ENCODE results near the gene MAPK13. TPM values are rescaled to one million over a fixed set of nuclear protein-coding genes. Genes with fewer than 3 reads are reported as not detected.

MAPK13 gene
- total RNA-seq, 1 experiment from 2014 or later: 13.6 TPM

DNA sequence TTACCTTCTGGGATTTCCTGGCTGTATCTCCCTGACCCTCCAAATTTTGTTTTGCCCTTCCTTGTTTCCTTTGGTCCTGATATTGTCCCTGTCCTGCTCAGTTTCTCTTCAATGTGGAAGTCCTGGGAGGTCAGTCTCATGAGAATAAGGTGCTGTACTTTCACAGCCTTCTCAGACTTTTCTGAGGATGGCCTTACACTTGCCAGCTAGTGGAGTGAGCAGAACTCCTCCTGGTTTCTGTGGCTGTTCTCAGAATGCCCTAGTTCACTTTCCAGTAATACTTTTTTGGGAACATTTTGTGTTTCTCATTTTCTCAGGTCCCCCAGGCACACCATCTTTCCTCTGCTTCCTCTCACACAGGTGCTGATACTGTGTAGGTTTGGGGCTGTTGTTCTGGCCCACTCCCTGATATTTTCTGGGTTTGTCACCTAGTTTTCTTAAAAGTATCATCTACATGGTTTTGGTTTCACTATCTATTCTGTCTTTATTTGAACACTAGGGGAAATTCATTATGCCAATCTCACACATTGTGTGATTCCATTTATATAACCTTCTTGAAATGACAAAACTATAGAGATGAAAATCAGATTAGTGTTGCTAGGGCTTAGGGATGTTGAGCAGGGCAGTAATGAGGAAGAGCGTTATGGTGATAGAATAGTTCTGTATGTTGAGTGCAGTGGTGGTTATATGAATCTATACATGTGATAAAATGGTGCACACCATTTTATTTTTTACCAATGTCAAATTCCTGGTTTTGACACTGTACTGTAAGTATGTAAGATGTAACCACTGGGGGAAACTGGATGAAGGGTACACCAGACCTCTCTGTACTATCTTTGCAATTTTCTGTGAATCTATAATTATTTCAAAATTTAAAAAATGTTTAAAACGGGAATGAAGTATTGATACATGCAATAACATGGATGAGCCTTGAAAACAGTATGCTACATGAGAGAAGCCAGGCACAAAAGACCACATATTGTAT lies 39.0 kb downstream of the MAPK13 start (continued):
- TF ChIP-seq, protein P1, sequence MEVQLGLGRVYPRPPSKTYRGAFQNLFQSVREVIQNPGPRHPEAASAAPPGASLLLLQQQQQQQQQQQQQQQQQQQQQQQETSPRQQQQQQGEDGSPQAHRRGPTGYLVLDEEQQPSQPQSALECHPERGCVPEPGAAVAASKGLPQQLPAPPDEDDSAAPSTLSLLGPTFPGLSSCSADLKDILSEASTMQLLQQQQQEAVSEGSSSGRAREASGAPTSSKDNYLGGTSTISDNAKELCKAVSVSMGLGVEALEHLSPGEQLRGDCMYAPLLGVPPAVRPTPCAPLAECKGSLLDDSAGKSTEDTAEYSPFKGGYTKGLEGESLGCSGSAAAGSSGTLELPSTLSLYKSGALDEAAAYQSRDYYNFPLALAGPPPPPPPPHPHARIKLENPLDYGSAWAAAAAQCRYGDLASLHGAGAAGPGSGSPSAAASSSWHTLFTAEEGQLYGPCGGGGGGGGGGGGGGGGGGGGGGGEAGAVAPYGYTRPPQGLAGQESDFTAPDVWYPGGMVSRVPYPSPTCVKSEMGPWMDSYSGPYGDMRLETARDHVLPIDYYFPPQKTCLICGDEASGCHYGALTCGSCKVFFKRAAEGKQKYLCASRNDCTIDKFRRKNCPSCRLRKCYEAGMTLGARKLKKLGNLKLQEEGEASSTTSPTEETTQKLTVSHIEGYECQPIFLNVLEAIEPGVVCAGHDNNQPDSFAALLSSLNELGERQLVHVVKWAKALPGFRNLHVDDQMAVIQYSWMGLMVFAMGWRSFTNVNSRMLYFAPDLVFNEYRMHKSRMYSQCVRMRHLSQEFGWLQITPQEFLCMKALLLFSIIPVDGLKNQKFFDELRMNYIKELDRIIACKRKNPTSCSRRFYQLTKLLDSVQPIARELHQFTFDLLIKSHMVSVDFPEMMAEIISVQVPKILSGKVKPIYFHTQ (CRISPR knock-in tag; IDR thresholded peaks at IDR 0.05): no peak
- TF ChIP-seq, protein P2, sequence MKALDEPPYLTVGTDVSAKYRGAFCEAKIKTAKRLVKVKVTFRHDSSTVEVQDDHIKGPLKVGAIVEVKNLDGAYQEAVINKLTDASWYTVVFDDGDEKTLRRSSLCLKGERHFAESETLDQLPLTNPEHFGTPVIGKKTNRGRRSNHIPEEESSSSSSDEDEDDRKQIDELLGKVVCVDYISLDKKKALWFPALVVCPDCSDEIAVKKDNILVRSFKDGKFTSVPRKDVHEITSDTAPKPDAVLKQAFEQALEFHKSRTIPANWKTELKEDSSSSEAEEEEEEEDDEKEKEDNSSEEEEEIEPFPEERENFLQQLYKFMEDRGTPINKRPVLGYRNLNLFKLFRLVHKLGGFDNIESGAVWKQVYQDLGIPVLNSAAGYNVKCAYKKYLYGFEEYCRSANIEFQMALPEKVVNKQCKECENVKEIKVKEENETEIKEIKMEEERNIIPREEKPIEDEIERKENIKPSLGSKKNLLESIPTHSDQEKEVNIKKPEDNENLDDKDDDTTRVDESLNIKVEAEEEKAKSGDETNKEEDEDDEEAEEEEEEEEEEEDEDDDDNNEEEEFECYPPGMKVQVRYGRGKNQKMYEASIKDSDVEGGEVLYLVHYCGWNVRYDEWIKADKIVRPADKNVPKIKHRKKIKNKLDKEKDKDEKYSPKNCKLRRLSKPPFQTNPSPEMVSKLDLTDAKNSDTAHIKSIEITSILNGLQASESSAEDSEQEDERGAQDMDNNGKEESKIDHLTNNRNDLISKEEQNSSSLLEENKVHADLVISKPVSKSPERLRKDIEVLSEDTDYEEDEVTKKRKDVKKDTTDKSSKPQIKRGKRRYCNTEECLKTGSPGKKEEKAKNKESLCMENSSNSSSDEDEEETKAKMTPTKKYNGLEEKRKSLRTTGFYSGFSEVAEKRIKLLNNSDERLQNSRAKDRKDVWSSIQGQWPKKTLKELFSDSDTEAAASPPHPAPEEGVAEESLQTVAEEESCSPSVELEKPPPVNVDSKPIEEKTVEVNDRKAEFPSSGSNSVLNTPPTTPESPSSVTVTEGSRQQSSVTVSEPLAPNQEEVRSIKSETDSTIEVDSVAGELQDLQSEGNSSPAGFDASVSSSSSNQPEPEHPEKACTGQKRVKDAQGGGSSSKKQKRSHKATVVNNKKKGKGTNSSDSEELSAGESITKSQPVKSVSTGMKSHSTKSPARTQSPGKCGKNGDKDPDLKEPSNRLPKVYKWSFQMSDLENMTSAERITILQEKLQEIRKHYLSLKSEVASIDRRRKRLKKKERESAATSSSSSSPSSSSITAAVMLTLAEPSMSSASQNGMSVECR (CRISPR knock-in tag; IDR thresholded peaks at IDR 0.05; ENCODE audit: borderline replicate concordance): no peak
- no peak for TF ChIP-seq SMAD4 (CRISPR knock-in tag; IDR thresholded peaks at IDR 0.05)

DNA sequence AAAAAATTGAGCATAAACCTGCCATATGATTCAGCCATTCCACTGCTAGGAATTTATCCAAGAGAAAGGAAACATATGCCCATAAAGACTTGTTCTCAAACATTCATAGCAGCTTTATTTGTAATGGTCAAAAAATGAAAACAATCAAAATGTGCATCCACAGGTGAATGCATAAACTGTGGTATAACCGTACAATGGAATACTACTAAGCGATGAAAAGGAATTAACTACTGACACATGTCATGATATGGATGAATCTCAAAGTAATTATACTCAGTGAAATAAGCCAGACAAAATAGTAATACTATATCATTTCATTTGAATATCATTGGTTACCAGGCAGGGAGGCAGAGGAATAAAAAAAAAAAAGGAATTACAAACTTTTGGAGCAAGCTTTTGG lies 40.4 kb downstream of the MAPK13 start:
- Mint-ChIP-seq H3K9me3 (peaks cover 4% of the 10 kb centered on the region; the same call in 1 of the 2 replicates), H3K27me3 (ENCODE audit: low read depth) (peaks cover 2% of the 10 kb centered on the region; the same call in 1 of the 2 replicates), H3K27ac (no peak overlapping the region), H3K4me3 (no peak overlapping the region), H3K36me3 (no peaks in the 10 kb centered on the region), H3K4me1 (no peaks in the 10 kb centered on the region)
- ATAC-seq: no peak
- DNase-seq (ENCODE audit: low spot score): no peak
- CTCF ChIA-PET: interaction anchor here (2.0 kb wide), 1 partner anchor 32 kb away, joined by 4 read pairs; no protein-coding TSS in a partner anchor
- POLR2A ChIA-PET: no interaction called here
- TF ChIP-seq NR2C2 (CRISPR knock-in tag; IDR thresholded peaks at IDR 0.05): no peak
- TF ChIP-seq MYBL2 (CRISPR knock-in tag; IDR thresholded peaks at IDR 0.05): no peak
- TF ChIP-seq ZNF263 (CRISPR knock-in tag; IDR thresholded peaks at IDR 0.05; ENCODE audit: low read depth): no peak

DNA sequence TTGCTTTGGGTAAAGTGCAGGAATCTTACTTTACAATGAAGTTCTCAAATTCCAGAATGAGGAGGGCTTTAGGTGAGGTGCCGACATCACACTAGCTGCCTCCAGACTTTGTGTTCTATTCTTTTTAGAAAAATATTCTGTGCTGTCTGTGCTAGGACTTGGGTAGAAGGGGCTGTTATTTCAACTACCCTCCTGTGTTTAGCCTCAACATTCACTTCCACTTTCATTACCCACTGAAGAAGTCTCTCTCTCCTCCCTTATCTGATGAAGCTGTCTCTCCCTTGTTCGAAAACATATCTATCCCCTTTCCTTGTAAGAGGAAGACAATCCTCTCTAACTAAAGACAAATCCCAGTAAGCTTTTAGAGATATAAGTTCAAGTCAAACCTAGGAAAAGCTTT lies 41.3 kb downstream of the MAPK13 start:
- ATAC-seq (no peak), DNase-seq (ENCODE audit: low spot score) (no peak)
- ChIA-PET POLR2A (no interaction called here), CTCF (interaction anchor here (1.0 to 2.0 kb wide), 2 partner anchors 33 to 131 kb away, joined by 3 to 4 read pairs; no protein-coding TSS in a partner anchor)
- peaks cover 2% of the 10 kb centered on the region; the same call in 1 of the 2 replicates for H3K27me3 Mint-ChIP-seq (ENCODE audit: low read depth)
- no peak overlapping the region for H3K27ac Mint-ChIP-seq
- no peaks in the 10 kb centered on the region for H3K36me3 Mint-ChIP-seq
- H3K4me1 Mint-ChIP-seq: no peaks in the 10 kb centered on the region
- peaks cover 4% of the 10 kb centered on the region; the same call in 1 of the 2 replicates for H3K9me3 Mint-ChIP-seq
- TF ChIP-seq ZNF219 (CRISPR knock-in tag; IDR thresholded peaks at IDR 0.05; ENCODE audit: borderline replicate concordance) (no peak), GABPB1 (CRISPR knock-in tag; IDR thresholded peaks at IDR 0.05) (no peak), ESRRA (CRISPR knock-in tag; IDR thresholded peaks at IDR 0.05; ENCODE audit: borderline replicate concordance) (no peak), ZNF317 (CRISPR knock-in tag; IDR thresholded peaks at IDR 0.05; ENCODE audit: borderline replicate concordance, low read depth) (no peak), SOX15 (CRISPR knock-in tag; IDR thresholded peaks at IDR 0.05) (no peak), FOXK1 (CRISPR knock-in tag; IDR thresholded peaks at IDR 0.05) (no peak), ZBTB21 (CRISPR knock-in tag; IDR thresholded peaks at IDR 0.05; ENCODE audit: borderline replicate concordance) (no peak), NR2C2 (CRISPR knock-in tag; IDR thresholded peaks at IDR 0.05) (no peak), ATF1 (CRISPR knock-in tag; IDR thresholded peaks at IDR 0.05) (no peak), NFE2L1 (CRISPR knock-in tag; IDR thresholded peaks at IDR 0.05) (no peak)
- TF ChIP-seq, protein P3, sequence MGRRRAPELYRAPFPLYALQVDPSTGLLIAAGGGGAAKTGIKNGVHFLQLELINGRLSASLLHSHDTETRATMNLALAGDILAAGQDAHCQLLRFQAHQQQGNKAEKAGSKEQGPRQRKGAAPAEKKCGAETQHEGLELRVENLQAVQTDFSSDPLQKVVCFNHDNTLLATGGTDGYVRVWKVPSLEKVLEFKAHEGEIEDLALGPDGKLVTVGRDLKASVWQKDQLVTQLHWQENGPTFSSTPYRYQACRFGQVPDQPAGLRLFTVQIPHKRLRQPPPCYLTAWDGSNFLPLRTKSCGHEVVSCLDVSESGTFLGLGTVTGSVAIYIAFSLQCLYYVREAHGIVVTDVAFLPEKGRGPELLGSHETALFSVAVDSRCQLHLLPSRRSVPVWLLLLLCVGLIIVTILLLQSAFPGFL (CRISPR knock-in tag; IDR thresholded peaks at IDR 0.05; ENCODE audit: borderline replicate concordance): no peak
- TF ChIP-seq, protein P4, sequence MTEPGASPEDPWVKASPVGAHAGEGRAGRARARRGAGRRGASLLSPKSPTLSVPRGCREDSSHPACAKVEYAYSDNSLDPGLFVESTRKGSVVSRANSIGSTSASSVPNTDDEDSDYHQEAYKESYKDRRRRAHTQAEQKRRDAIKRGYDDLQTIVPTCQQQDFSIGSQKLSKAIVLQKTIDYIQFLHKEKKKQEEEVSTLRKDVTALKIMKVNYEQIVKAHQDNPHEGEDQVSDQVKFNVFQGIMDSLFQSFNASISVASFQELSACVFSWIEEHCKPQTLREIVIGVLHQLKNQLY (CRISPR knock-in tag; IDR thresholded peaks at IDR 0.05): no peak
- no peak overlapping the region for H3K4me3 Mint-ChIP-seq

All from WTC11 (cell line).